Karpas-422 (cell line): ENCODE measurements around the gene MORC4. TPM values are rescaled to one million over a fixed set of nuclear protein-coding genes. Genes with fewer than 3 reads are reported as not detected.
"Not testable (repeated sequence)": the region's sequence is repeated elsewhere in the genome, so short reads cannot be mapped to it uniquely, and the experiment has no call there.

Experiments used
- DNase-seq: peaks from one replicate; pipeline ENCODE4 v3.0.0-alpha.2; 2015
- H2AFZ ChIP-seq: fragments of 200-600 bp; sonication (generic); 2 replicates; pipeline ENCODE4 v1.6.1; 2014; ENCODE audit warnings: antibody characterized with exemption, low read length, mixed read lengths
- H3K27ac ChIP-seq: fragments of 200-600 bp; sonication (generic); 2 replicates; pipeline ENCODE4 v1.5.1; 2014; ENCODE audit warnings: mild to moderate bottlenecking, low read length, moderate library complexity
- H3K27me3 ChIP-seq: fragments of 200-600 bp; sonication (generic); 2 replicates; pipeline ENCODE4 v1.6.1; 2014; ENCODE audit warnings: low read length, mixed read lengths
- H3K36me3 ChIP-seq: fragments of 200-600 bp; sonication (generic); 2 replicates; pipeline ENCODE4 v1.6.1; 2014; ENCODE audit warnings: low read length, mixed read lengths; ENCODE audit not compliant: insufficient read depth
- H3K4me1 ChIP-seq: fragments of 200-600 bp; sonication (generic); 2 replicates; pipeline ENCODE4 v1.6.1; 2014; ENCODE audit warnings: mild to moderate bottlenecking, low read length, mixed read lengths
- H3K4me2 ChIP-seq: fragments of 200-600 bp; sonication (generic); 2 replicates; pipeline ENCODE4 v1.6.1; 2014; ENCODE audit warnings: low read length, low read depth, mild to moderate bottlenecking; ENCODE audit not compliant: poor library complexity, severe bottlenecking
- H3K4me3 ChIP-seq: fragments of 200-600 bp; sonication (generic); 2 replicates; pipeline ENCODE4 v1.5.1; 2014; ENCODE audit warnings: mild to moderate bottlenecking, antibody characterized with exemption, low read length, mixed read lengths
- H3K79me2 ChIP-seq: fragments of 200-600 bp; sonication (generic); 2 replicates; pipeline ENCODE4 v1.6.1; 2014; ENCODE audit warnings: mild to moderate bottlenecking, low read length, mixed read lengths
- H3K9ac ChIP-seq: fragments of 200-600 bp; sonication (generic); 2 replicates; pipeline ENCODE4 v1.6.0; 2014; ENCODE audit warnings: low read length
- H3K9me2 ChIP-seq: fragments of 200-600 bp; sonication (generic), shearing (Covaris generic); replicated peaks from 2 replicates; pipeline ENCODE4 v1.6.0; 2014; ENCODE audit warnings: mild to moderate bottlenecking, low read length, moderate library complexity; ENCODE audit not compliant: insufficient read depth
- H3K9me3 ChIP-seq: fragments of 300-700, 200-600 bp; sonication (generic); 2 replicates; pipeline ENCODE4 v1.6.1; 2014; ENCODE audit warnings: low read length, mixed read lengths
- H4K20me1 ChIP-seq: fragments of 200-600 bp; sonication (generic); 2 replicates; pipeline ENCODE4 v1.6.1; 2014; ENCODE audit warnings: mild to moderate bottlenecking, antibody characterized with exemption, low read length, low read depth; ENCODE audit not compliant: insufficient read depth
- total RNA-seq: library from RNA; depleted of rRNA; stranded (reverse); fragments of >200 nt; shearing (Covaris generic); gene quantifications from 2 replicates; pipeline ENCODE4 v1.2.3, GENCODE V29; 2014; ENCODE audit warnings: low replicate concordance

MORC4 gene
- total RNA-seq, 1 experiment from 2014 or later = 11.5 TPM

- H3K27me3 ChIP-seq = no peaks in the 10 kb centered on the region
- H3K9me3 ChIP-seq = no peaks in the 10 kb centered on the region
- DNase-seq = no peak
Measured at GRCh38 chrX:106995678-106996077, 4.3 kb downstream of the MORC4 start.

GRCh38 chrX:106987488-106987887 lies 12.5 kb downstream of the MORC4 start:
- Histone ChIP-seq H3K9me3 (no peaks in the 10 kb centered on the region), H3K36me3 (no peaks in the 10 kb centered on the region), H3K79me2 (no peaks in the 10 kb centered on the region), H3K4me1 (peaks cover 27% of the 10 kb centered on the region), H3K27ac (no peak overlapping the region), H3K27me3 (no peaks in the 10 kb centered on the region), H3K9ac (no peak overlapping the region), H3K4me3 (no peak overlapping the region), H3K9me2 (no peaks in the 10 kb centered on the region), H4K20me1 (no peaks in the 10 kb centered on the region), H2AFZ (no peak overlapping the region), H3K4me2 (no peak overlapping the region)
- DNase-seq = no peak

More at GRCh38 chrX:106995678-106996077, 4.3 kb downstream of the MORC4 start:
- Histone ChIP-seq H3K79me2 (no peaks in the 10 kb centered on the region), H3K4me1 (peaks cover 9% of the 10 kb centered on the region), H3K9me2 (no peaks in the 10 kb centered on the region), H4K20me1 (no peaks in the 10 kb centered on the region), H2AFZ (no peak overlapping the region), H3K27ac (no peak overlapping the region), H3K4me3 (no peak overlapping the region), H3K9ac (no peak overlapping the region), H3K36me3 (no peaks in the 10 kb centered on the region), H3K4me2 (no peak overlapping the region)

- H3K9me3 ChIP-seq = no peaks in the 10 kb centered on the region
- H3K9me2 ChIP-seq = no peaks in the 10 kb centered on the region
- no peak overlapping the region for H3K4me2 ChIP-seq
- H3K27ac ChIP-seq = no peak overlapping the region
- H3K9ac ChIP-seq = no peak overlapping the region
- H3K27me3 ChIP-seq = no peaks in the 10 kb centered on the region
- H3K4me1 ChIP-seq = peaks cover 11% of the 10 kb centered on the region
- no peak overlapping the region for H2AFZ ChIP-seq
- no peaks in the 10 kb centered on the region for H4K20me1 ChIP-seq
- H3K36me3 ChIP-seq = no peaks in the 10 kb centered on the region
- no peaks in the 10 kb centered on the region for H3K79me2 ChIP-seq
- H3K4me3 ChIP-seq = no peak overlapping the region
- no peak for DNase-seq
Measured at GRCh38 chrX:106980952-106981626, 18.9 kb downstream of the MORC4 start.

- DNase-seq = no peak
Measured at GRCh38 chrX:106976416-106976815, 23.6 kb downstream of the MORC4 start.

GRCh38 chrX:106973433-106974149 lies 26.4 kb downstream of the MORC4 start:
- no peak overlapping the region for H3K27ac ChIP-seq
- no peaks in the 10 kb centered on the region for H3K79me2 ChIP-seq
- no peak for DNase-seq
- H3K9me3 ChIP-seq = no peaks in the 10 kb centered on the region
- no peak overlapping the region for H3K9ac ChIP-seq
- no peaks in the 10 kb centered on the region for H3K4me1 ChIP-seq
- 0 out of 2 replicates have a peak, but pooled peaks cover 2% of the 10 kb centered on the region for H3K9me2 ChIP-seq
- H3K27me3 ChIP-seq = no peaks in the 10 kb centered on the region
- no peak overlapping the region for H3K4me3 ChIP-seq
- no peak overlapping the region for H3K4me2 ChIP-seq
- no peaks in the 10 kb centered on the region for H4K20me1 ChIP-seq
- no peaks in the 10 kb centered on the region for H3K36me3 ChIP-seq
- no peak overlapping the region for H2AFZ ChIP-seq

More at GRCh38 chrX:106976416-106976815, 23.6 kb downstream of the MORC4 start:
- Histone ChIP-seq H3K9me2 (0 out of 2 replicates have a peak, but pooled peaks cover 2% of the 10 kb centered on the region), H3K9me3 (no peaks in the 10 kb centered on the region), H4K20me1 (no peaks in the 10 kb centered on the region), H3K9ac (no peak overlapping the region), H3K27ac (no peak overlapping the region), H3K27me3 (no peaks in the 10 kb centered on the region), H3K79me2 (no peaks in the 10 kb centered on the region), H2AFZ (no peak overlapping the region), H3K4me2 (no peak overlapping the region), H3K4me1 (no peaks in the 10 kb centered on the region), H3K4me3 (no peak overlapping the region), H3K36me3 (no peaks in the 10 kb centered on the region)

GRCh38 chrX:106972896-106973295 lies 27.1 kb downstream of the MORC4 start:
- H3K9ac ChIP-seq = no peak overlapping the region
- H2AFZ ChIP-seq = no peak overlapping the region
- no peaks in the 10 kb centered on the region for H4K20me1 ChIP-seq
- 0 out of 2 replicates have a peak, but pooled peaks cover 2% of the 10 kb centered on the region for H3K9me2 ChIP-seq
- H3K9me3 ChIP-seq = no peaks in the 10 kb centered on the region
- no peaks in the 10 kb centered on the region for H3K27me3 ChIP-seq
- no peak overlapping the region for H3K27ac ChIP-seq
- no peaks in the 10 kb centered on the region for H3K79me2 ChIP-seq
- H3K36me3 ChIP-seq = no peaks in the 10 kb centered on the region
- H3K4me1 ChIP-seq = no peaks in the 10 kb centered on the region
- no peak overlapping the region for H3K4me3 ChIP-seq
- no peak overlapping the region for H3K4me2 ChIP-seq
- DNase-seq = no peak

GRCh38 chrX:106966547-106966946 lies 33.5 kb downstream of the MORC4 start:
- H3K4me3 ChIP-seq, H3K4me2 ChIP-seq, H3K9me3 ChIP-seq: not testable (repeated sequence)

GRCh38 chrX:106964290-106964689 lies 35.7 kb downstream of the MORC4 start:
- H3K4me3 ChIP-seq = no peak overlapping the region
- no peak overlapping the region for H3K9ac ChIP-seq
- no peak for DNase-seq
- no peaks in the 10 kb centered on the region for H3K27me3 ChIP-seq
- H4K20me1 ChIP-seq = no peaks in the 10 kb centered on the region
- H3K79me2 ChIP-seq = no peaks in the 10 kb centered on the region
- H3K36me3 ChIP-seq = no peaks in the 10 kb centered on the region
- H3K27ac ChIP-seq = no peak overlapping the region
- H3K4me1 ChIP-seq = no peaks in the 10 kb centered on the region
- no peaks in the 10 kb centered on the region for H3K9me3 ChIP-seq
- H3K9me2 ChIP-seq = no peaks in the 10 kb centered on the region
- H2AFZ ChIP-seq = no peak overlapping the region
- no peak overlapping the region for H3K4me2 ChIP-seq

More at GRCh38 chrX:106966547-106966946, 33.5 kb downstream of the MORC4 start:
- H3K9me2 ChIP-seq, H4K20me1 ChIP-seq, H3K27me3 ChIP-seq, H3K4me1 ChIP-seq, H3K36me3 ChIP-seq, H3K79me2 ChIP-seq, H2AFZ ChIP-seq, DNase-seq, H3K9ac ChIP-seq, H3K27ac ChIP-seq: not testable (repeated sequence)
